Spleen (tissue), 7 donors: ENCODE measurements around the gene CLIC5.

Experiments used
- CTCF ChIP-seq, 11 experiments: fragments of 200-600 bp in 7 of 11; fragments of 450-650 bp in 4 of 11; sonication (generic) in 4 of 11; IDR thresholded peaks in 8 of 11; conservative IDR thresholded peaks in 3 of 11; 1 replicate in 7 of 11; 2 replicates in 4 of 11; pipeline versions ENCODE4 v1.4.0 to v1.8.0; 2016 to 2021; ENCODE audit warnings: antibody characterized with exemption in 11 of 11, inconsistent platforms in 4 of 11, mild to moderate bottlenecking in 1 of 11
- POLR2A ChIP-seq, 3 donors: fragments of 450-650 bp; IDR thresholded peaks; one replicate each; pipeline ENCODE4 v1.5.1; 2017; ENCODE audit warnings: antibody characterized with exemption in 3 of 3, mild to moderate bottlenecking in 1 of 3
- donor health status: DM: no; HTN: no; CAD: no; lungs with moderate emphysema.
- donor health status: DM: no; HTN: no; CAD: no.
- donor health status: DM: no; HTN: no; CAD: no.

- TF ChIP-seq POLR2A (IDR thresholded peaks at IDR 0.05) (no peak), CTCF (IDR thresholded peaks at IDR 0.05 in 8 of 11, conservative IDR thresholded peaks at IDR 0.05 in 3 of 11) (no peak)
These were observed 36.3 kb upstream of the CLIC5 start for GRCh38 chr6:46051962-46052361.
